PC-9 (cell line): ENCODE data around the gene ELF4.

Experiments used
- CTCF ChIP-seq: fragments of 200-600 bp; sonication (generic); conservative IDR thresholded peaks from 2 replicates; pipeline ENCODE4 v1.6.1; 2017; ENCODE audit warnings: mixed run types, antibody characterized with exemption, mild to moderate bottlenecking, moderate library complexity
- EZH2 ChIP-seq: fragments of 200-600 bp; sonication (generic); IDR thresholded peaks from 2 replicates; pipeline ENCODE4 v1.8.0; 2017; ENCODE audit warnings: antibody characterized with exemption, low read depth

- TF ChIP-seq CTCF (no peak), EZH2 (no peak)
These were observed 593 bp downstream of the ELF4 start for GRCh38 chrX:130109429-130110378.
